Measurements from ENCODE around the gene FLAD1. TPM values are rescaled to one million over a fixed set of nuclear protein-coding genes. Genes with fewer than 3 reads are reported as not detected.

The FLAD1 gene
- total and polyA plus RNA-seq, 2 of the 8 experiments (the other 6 are each of a cell fraction or from before 2014, with no cell fraction given) = 104 to 143 TPM

DNA sequence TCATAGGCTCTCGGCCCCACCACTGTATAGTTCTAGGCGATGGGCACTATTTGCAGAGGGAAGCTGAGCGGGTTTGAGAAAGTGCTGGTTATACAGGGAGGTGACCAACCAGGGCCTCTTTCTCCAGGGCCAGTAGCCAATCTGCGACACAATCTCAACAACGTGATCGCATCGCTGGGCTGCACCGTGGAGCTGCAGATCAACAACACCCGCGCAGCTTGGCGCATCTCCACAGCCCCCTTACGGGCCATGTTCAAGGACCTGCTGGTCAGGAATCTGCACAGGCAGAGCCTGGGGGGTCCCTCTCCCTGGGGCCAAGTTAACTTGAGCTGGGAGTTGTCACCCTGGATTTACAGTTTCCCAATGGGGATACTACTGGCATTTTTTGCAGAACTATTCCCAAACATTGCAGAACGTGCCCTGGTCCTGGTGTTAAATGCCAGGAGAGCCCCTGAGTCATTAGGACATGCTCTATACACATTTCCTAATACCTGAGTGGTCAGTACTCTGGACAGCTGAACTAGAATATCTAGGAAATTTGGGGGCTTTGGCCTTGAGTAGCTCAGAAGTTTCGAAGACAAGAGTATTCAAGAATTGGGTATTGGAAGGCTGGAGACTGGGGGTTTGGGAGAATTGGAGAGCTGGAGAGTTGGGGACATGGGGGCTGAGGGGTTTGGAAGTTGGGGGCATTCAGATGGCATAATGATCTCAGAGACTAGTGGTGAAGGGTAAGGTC, 57.4 kb downstream of the FLAD1 start:
- Histone ChIP-seq H3K4me3 (ENCODE audit: extremely low read depth in 1 of 4, insufficient read depth in 2 of 4, low read depth in 3 of 4, low read length in 4 of 4) (no peak overlapping the region), H3K36me3 (ENCODE audit: control insufficient read depth in 2 of 4, insufficient read depth in 4 of 4, low read length in 3 of 4) (no peaks in the 10 kb centered on the region), H4K5ac (ENCODE audit: insufficient read length, low read depth, low read length) (no peak overlapping the region), H3K9ac (replicated peaks in 1 of 4; ENCODE audit: extremely low read depth in 1 of 4, low read depth in 3 of 4, low read length in 3 of 4) (no peak overlapping the region), H3K4ac (replicated peaks; ENCODE audit: insufficient read length, low read depth, low read length) (no peak overlapping the region), H3K4me2 (ENCODE audit: insufficient read depth in 1 of 2, low read depth in 2 of 2, low read length in 2 of 2) (no peak overlapping the region), H4K20me1 (replicated peaks in 1 of 2; ENCODE audit: control insufficient read depth in 1 of 2, insufficient read depth in 2 of 2, low read length in 2 of 2) (no peaks in the 10 kb centered on the region), H4K91ac (replicated peaks; ENCODE audit: insufficient read length, low read length) (no peak overlapping the region), H2AFZ (ENCODE audit: low read length) (no peak overlapping the region), H3K56ac (replicated peaks; ENCODE audit: insufficient read length, low read depth, low read length) (no peak overlapping the region), H3K14ac (ENCODE audit: insufficient read length) (no peak overlapping the region), H2AK5ac (ENCODE audit: low read depth, low read length) (no peak overlapping the region), H2BK5ac (ENCODE audit: low read depth, low read length) (no peak overlapping the region), H3K9me3 (ENCODE audit: insufficient read depth in 2 of 2, low read depth in 1 of 2, low read length in 1 of 2) (no peaks in the 10 kb centered on the region), H3K18ac (ENCODE audit: extremely low read depth, low read length) (no peak overlapping the region), H3K79me1 (ENCODE audit: low read depth, low read length) (no peaks in the 10 kb centered on the region; the same call in 1 of the 2 replicates), H2BK15ac (ENCODE audit: low read length) (no peak overlapping the region), H2BK12ac (ENCODE audit: low read depth, low read length) (no peak overlapping the region), H3K79me2 (ENCODE audit: control insufficient read depth in 1 of 2, insufficient read depth in 2 of 2, low read length in 2 of 2) (no peaks in the 10 kb centered on the region), H2BK20ac (ENCODE audit: low read length) (no peak overlapping the region), H3K4me1 (replicated peaks in 1 of 4; ENCODE audit: control insufficient read depth in 3 of 4, insufficient read depth in 4 of 4, low read length in 3 of 4) (peaks cover 0 to 5% (median 3%) of the 10 kb centered on the region in 4 experiments; a peak in 4 of 7 replicates), H2BK120ac (replicated peaks; ENCODE audit: low read depth, low read length) (no peak overlapping the region), H3K23me2 (ENCODE audit: low read depth, low read length) (no peaks in the 10 kb centered on the region), H3K23ac (ENCODE audit: insufficient read length) (no peak overlapping the region), H3K27me3 (replicated peaks in 1 of 4; ENCODE audit: control insufficient read depth in 3 of 4, extremely low read depth in 1 of 4, insufficient read depth in 3 of 4, low read length in 3 of 4) (no peaks in the 10 kb centered on the region; a peak in 3 of 7 replicates), H4K8ac (ENCODE audit: extremely low read depth, insufficient read depth, low read length) (no peak overlapping the region), H3K27ac (ENCODE audit: low read depth, low read length) (no peak overlapping the region)
- DNase-seq (ENCODE audit: low read depth in 1 of 2, low spot score in 2 of 2) = no peak
- TF ChIP-seq CBX8 (IDR thresholded peaks at IDR 0.05; ENCODE audit: borderline replicate concordance, low read depth, low read length) (no peak), KDM4A (IDR thresholded peaks at IDR 0.05; ENCODE audit: low read depth, low read length, severe bottlenecking) (no peak), JUND (IDR thresholded peaks at IDR 0.05; ENCODE audit: low read length) (no peak)
- POLR2A ChIA-PET (ENCODE audit: partially characterized antibody) = interaction anchor here (0.9 to 2.0 kb wide), 5 partner anchors 11 to 84 kb away, joined by 3 to 10 read pairs (median 4); partner anchors contain the start of gene PBXIP1
- no peak for FAIRE-seq
- CTCF ChIA-PET (ENCODE audit: partially characterized antibody) = interaction anchor here (1.2 to 32.4 kb wide), 10 partner anchors 9 to 167 kb away, joined by 3 to 907 read pairs (median 9); partner anchors contain the start of genes ADAM15, DCST1, DCST2 and EFNA3
- WGBS, 2 experiments (ENCODE audit: extremely low coverage in 1 of 2, insufficient coverage in 1 of 2, insufficient read length in 1 of 2, insufficient replicate concordance in 2 of 2, low coverage in 1 of 2, low lambda C conversion rate in 2 of 2, missing lambda C conversion rate in 1 of 2) = 94% methylated on average over 14 of the region's 14 CpGs; no CpG with 5 or more reads in 1 of the 2 experiments

Data from H1 (cell line).